HepG2 (cell line): ENCODE data around the gene CHRNB1. TPM values are rescaled to one million over a fixed set of nuclear protein-coding genes. Genes with fewer than 3 reads are reported as not detected.

Experiments used
- AGO1 ChIP-seq: fragments of 200-400 bp; formaldehyde crosslinking; IDR thresholded peaks from 2 replicates; pipeline ENCODE4 v1.6.1; 2017; ENCODE audit warnings: mild to moderate bottlenecking, low read depth, low read length, moderate library complexity; ENCODE audit not compliant: poor library complexity, severe bottlenecking
- BORCS8-MEF2B ChIP-seq: sonication (generic); formaldehyde crosslinking; IDR thresholded peaks from 2 replicates; pipeline ENCODE4 v1.8.0; 2022; ENCODE audit warnings: mild to moderate bottlenecking, missing genetic modification reagents
- MED8 ChIP-seq: sonication (generic); formaldehyde crosslinking; IDR thresholded peaks from 2 replicates; pipeline ENCODE4 v1.8.1; 2023; ENCODE audit warnings: mild to moderate bottlenecking, missing genetic modification reagents; ENCODE audit not compliant: insufficient replicate concordance
- MYC ChIP-seq: sonication (generic); formaldehyde crosslinking; IDR thresholded peaks from 2 replicates; pipeline ENCODE4 v1.9.0; 2021; ENCODE audit warnings: missing genetic modification reagents, borderline replicate concordance
- PAWR ChIP-seq: sonication (generic); formaldehyde crosslinking; IDR thresholded peaks from 2 replicates; pipeline ENCODE4 v1.4.0; 2020; ENCODE audit warnings: missing genetic modification reagents, mild to moderate bottlenecking, borderline replicate concordance
- RAD21 ChIP-seq: fragments of 450-650 bp; formaldehyde crosslinking; IDR thresholded peaks from 2 replicates; pipeline ENCODE4 v1.5.0; 2020; ENCODE audit warnings: mild to moderate bottlenecking
- RFXAP ChIP-seq: sonication (generic); formaldehyde crosslinking; IDR thresholded peaks from 2 replicates; pipeline ENCODE4 v1.4.0; 2020; ENCODE audit warnings: missing genetic modification reagents, borderline replicate concordance
- SIX4 ChIP-seq: sonication (generic); formaldehyde crosslinking; IDR thresholded peaks from 2 replicates; pipeline ENCODE4 v1.4.0; 2020; ENCODE audit warnings: missing genetic modification reagents
- SP4 ChIP-seq: sonication (generic); formaldehyde crosslinking; IDR thresholded peaks from 2 replicates; pipeline ENCODE4 v1.8.1; 2023; ENCODE audit warnings: mild to moderate bottlenecking, missing genetic modification reagents
- STAG1 ChIP-seq: sonication (generic); formaldehyde crosslinking; IDR thresholded peaks from 2 replicates; pipeline ENCODE4 v1.4.0; 2020; ENCODE audit warnings: missing genetic modification reagents
- YEATS4 ChIP-seq: sonication (generic); formaldehyde crosslinking; IDR thresholded peaks from 2 replicates; pipeline ENCODE4 v1.4.0; 2020; ENCODE audit warnings: missing genetic modification reagents, borderline replicate concordance
- ZFAT ChIP-seq: sonication (generic); formaldehyde crosslinking; conservative IDR thresholded peaks from 2 replicates; pipeline ENCODE4 v1.8.1; 2023; ENCODE audit warnings: missing genetic modification reagents, inconsistent platforms
- ZFYVE20 ChIP-seq: sonication (generic); formaldehyde crosslinking; IDR thresholded peaks from 2 replicates; pipeline ENCODE4 v1.8.0; 2023; ENCODE audit warnings: low read depth, mild to moderate bottlenecking, moderate library complexity, missing genetic modification reagents, borderline replicate concordance
- ZNF570 ChIP-seq: sonication (generic); formaldehyde crosslinking; IDR thresholded peaks from 2 replicates; pipeline ENCODE4 v1.4.0; 2020; ENCODE audit warnings: mild to moderate bottlenecking, missing genetic modification reagents, borderline replicate concordance
- polyA plus RNA-seq, 8 experiments: library from polyadenylated mRNA; depleted of rRNA in 3 of 8; stranded (reverse) in 7 of 8; unstranded in 1 of 8; fragments of >200 nt; fragmentation: Illumina TruSeq in 4 of 8; extraction: Trizol in 4 of 8; gene quantifications; 2 replicates each; pipeline versions ENCODE4 v1.2.1 to v1.2.3, GENCODE V29; 2011 to 2016; ENCODE audit warnings: low read depth in 4 of 8, missing spikeins in 1 of 8, mixed read lengths in 1 of 8; ENCODE audit not compliant: insufficient read depth in 1 of 8
- total RNA-seq, 5 experiments: library from RNA; depleted of rRNA; stranded (reverse); fragments of >200 nt; fragmentation: Illumina TruSeq; extraction: Trizol; gene quantifications; 2 replicates each; pipeline ENCODE4 v1.2.3, GENCODE V29; 2016; ENCODE audit warnings: low read depth in 1 of 5
- TF ChIP-seq, protein P1 (sequence below): sonication (generic); formaldehyde crosslinking; IDR thresholded peaks from 2 replicates; pipeline ENCODE4 v1.4.0; 2020; ENCODE audit warnings: missing genetic modification reagents, borderline replicate concordance
- TF ChIP-seq, protein P2 (sequence below): sonication (generic); formaldehyde crosslinking; conservative IDR thresholded peaks from 2 replicates; pipeline ENCODE4 v1.4.0; 2020; ENCODE audit warnings: missing genetic modification reagents
- TF ChIP-seq, protein P3 (sequence below): sonication (generic); formaldehyde crosslinking; IDR thresholded peaks from 2 replicates; pipeline ENCODE4 v1.5.0; 2020; ENCODE audit warnings: missing genetic modification reagents
- TF ChIP-seq, protein P4 (sequence below): sonication (generic); formaldehyde crosslinking; IDR thresholded peaks from 2 replicates; pipeline ENCODE4 v1.8.0; 2022; ENCODE audit warnings: mild to moderate bottlenecking, missing genetic modification reagents, moderate library complexity
- TF ChIP-seq, protein P5 (sequence below): sonication (generic); formaldehyde crosslinking; IDR thresholded peaks from 2 replicates; pipeline ENCODE4 v1.4.0; 2020; ENCODE audit warnings: mild to moderate bottlenecking, low read depth, missing genetic modification reagents
- TF ChIP-seq, protein P6 (sequence below): sonication (generic); formaldehyde crosslinking; IDR thresholded peaks from 2 replicates; pipeline ENCODE4 v1.5.1; 2020; ENCODE audit warnings: mild to moderate bottlenecking, missing genetic modification reagents

The CHRNB1 gene
- total and polyA plus RNA-seq, 2 of the 13 experiments (the other 11 are each of a cell fraction or from before 2014, with no cell fraction given), result 5.4 to 33.7 TPM

DNA sequence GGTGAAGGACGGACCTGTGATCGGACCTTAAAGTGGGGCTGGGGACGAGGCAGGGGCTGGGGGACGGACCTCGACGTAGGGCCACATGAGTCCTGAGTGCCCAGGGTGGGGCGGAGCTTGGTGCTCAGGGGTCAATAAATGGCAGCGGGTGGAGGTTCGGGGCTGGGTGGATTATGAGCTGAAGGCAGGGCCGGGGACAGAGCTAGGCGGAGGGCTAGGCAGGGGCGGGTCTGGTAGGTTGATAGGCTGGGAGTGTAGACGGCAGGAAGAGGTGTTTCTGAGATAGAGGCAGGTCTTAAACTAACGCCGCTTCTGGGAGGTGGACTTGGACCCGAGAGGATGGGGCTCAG lies 733 bp downstream of the CHRNB1 start (continued):
- TF ChIP-seq ZNF570 (CRISPR knock-in tag) (no peak), SIX4 (CRISPR knock-in tag) (no peak), ZFAT (CRISPR knock-in tag) (no peak), MYC (CRISPR knock-in tag) (no peak), BORCS8-MEF2B (no peak), STAG1 (CRISPR knock-in tag) (no peak), PAWR (CRISPR knock-in tag) (no peak), RFXAP (no peak), SP4 (CRISPR knock-in tag) (peak; percentile 4; the same call in 1 of the 2 replicates), AGO1 (no peak), ZFYVE20 (no peak), RAD21 (CRISPR knock-in tag) (no peak), MED8 (CRISPR knock-in tag) (no peak), YEATS4 (CRISPR knock-in tag) (no peak)
- TF ChIP-seq, protein P1, sequence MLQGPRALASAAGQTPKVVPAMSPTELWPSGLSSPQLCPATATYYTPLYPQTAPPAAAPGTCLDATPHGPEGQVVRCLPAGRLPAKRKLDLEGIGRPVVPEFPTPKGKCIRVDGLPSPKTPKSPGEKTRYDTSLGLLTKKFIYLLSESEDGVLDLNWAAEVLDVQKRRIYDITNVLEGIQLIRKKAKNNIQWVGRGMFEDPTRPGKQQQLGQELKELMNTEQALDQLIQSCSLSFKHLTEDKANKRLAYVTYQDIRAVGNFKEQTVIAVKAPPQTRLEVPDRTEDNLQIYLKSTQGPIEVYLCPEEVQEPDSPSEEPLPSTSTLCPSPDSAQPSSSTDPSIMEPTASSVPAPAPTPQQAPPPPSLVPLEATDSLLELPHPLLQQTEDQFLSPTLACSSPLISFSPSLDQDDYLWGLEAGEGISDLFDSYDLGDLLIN (CRISPR knock-in tag), result no peak
- TF ChIP-seq, protein P2, sequence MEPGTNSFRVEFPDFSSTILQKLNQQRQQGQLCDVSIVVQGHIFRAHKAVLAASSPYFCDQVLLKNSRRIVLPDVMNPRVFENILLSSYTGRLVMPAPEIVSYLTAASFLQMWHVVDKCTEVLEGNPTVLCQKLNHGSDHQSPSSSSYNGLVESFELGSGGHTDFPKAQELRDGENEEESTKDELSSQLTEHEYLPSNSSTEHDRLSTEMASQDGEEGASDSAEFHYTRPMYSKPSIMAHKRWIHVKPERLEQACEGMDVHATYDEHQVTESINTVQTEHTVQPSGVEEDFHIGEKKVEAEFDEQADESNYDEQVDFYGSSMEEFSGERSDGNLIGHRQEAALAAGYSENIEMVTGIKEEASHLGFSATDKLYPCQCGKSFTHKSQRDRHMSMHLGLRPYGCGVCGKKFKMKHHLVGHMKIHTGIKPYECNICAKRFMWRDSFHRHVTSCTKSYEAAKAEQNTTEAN (CRISPR knock-in tag), result peak; percentile 46; the same call in 1 of the 2 replicates
- TF ChIP-seq, protein P3, sequence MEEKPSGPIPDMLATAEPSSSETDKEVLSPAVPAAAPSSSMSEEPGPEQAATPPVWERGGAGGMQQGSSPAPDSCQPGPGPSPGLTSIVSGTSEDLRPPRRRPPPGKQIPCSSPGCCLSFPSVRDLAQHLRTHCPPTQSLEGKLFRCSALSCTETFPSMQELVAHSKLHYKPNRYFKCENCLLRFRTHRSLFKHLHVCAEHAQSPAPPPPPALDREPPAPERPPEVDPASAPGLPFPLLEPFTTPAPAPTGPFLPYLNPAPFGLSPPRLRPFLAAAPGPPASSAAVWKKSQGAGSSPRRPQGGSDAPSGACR (CRISPR knock-in tag), result no peak
- TF ChIP-seq, protein P4, sequence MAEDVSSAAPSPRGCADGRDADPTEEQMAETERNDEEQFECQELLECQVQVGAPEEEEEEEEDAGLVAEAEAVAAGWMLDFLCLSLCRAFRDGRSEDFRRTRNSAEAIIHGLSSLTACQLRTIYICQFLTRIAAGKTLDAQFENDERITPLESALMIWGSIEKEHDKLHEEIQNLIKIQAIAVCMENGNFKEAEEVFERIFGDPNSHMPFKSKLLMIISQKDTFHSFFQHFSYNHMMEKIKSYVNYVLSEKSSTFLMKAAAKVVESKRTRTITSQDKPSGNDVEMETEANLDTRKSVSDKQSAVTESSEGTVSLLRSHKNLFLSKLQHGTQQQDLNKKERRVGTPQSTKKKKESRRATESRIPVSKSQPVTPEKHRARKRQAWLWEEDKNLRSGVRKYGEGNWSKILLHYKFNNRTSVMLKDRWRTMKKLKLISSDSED (CRISPR knock-in tag), result no peak
- TF ChIP-seq, protein P5, sequence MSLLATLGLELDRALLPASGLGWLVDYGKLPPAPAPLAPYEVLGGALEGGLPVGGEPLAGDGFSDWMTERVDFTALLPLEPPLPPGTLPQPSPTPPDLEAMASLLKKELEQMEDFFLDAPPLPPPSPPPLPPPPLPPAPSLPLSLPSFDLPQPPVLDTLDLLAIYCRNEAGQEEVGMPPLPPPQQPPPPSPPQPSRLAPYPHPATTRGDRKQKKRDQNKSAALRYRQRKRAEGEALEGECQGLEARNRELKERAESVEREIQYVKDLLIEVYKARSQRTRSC, result no peak
- TF ChIP-seq, protein P6, sequence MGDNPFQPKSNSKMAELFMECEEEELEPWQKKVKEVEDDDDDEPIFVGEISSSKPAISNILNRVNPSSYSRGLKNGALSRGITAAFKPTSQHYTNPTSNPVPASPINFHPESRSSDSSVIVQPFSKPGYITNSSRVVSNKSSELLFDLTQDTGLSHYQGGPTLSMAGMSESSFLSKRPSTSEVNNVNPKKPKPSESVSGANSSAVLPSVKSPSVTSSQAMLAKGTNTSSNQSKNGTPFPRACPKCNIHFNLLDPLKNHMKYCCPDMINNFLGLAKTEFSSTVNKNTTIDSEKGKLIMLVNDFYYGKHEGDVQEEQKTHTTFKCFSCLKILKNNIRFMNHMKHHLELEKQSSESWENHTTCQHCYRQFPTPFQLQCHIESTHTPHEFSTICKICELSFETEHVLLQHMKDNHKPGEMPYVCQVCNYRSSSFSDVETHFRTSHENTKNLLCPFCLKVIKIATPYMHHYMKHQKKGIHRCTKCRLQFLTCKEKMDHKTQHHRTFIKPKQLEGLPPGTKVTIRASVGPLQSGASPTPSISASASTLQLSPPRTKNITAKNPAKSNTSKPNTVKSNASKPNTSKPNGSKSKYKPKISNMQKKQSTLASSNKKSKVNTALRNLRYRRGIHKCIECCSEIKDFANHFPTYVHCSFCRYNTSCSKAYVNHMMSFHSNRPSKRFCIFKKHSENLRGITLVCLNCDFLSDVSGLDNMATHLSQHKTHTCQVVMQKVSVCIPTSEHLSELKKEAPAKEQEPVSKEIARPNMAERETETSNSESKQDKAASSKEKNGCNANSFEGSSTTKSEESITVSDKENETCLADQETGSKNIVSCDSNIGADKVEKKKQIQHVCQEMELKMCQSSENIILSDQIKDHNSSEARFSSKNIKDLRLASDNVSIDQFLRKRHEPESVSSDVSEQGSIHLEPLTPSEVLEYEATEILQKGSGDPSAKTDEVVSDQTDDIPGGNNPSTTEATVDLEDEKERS, result no peak
